HL-60 (cell line): Measurements from ENCODE around the gene MMP15.

Experiments
- DNase-seq, 2 experiments: peaks; one replicate each; pipeline ENCODE4 v3.0.0-alpha.2; 2010 to 2020; ENCODE audit warnings: low read depth in 1 of 2, low spot score in 1 of 2
- H3K27ac ChIP-seq: fragments of 250-450 bp; sonication (Bioruptor Pico); replicated peaks from 2 replicates; pipeline ENCODE4 v1.5.1; 2020; ENCODE audit warnings: mild to moderate bottlenecking, moderate library complexity
- H3K27me3 ChIP-seq: fragments of 250-450 bp; sonication (Bioruptor Pico); 2 replicates; pipeline ENCODE4 v1.5.1; 2021; ENCODE audit warnings: mild to moderate bottlenecking, moderate library complexity; ENCODE audit not compliant: insufficient read depth, poor library complexity, severe bottlenecking
- H3K4me3 ChIP-seq: replicated peaks from 2 replicates; pipeline ENCODE4 v1.5.1; 2011; ENCODE audit warnings: mild to moderate bottlenecking, control low read depth, low read length; ENCODE audit not compliant: insufficient read depth
- CTCF ChIP-seq: IDR thresholded peaks from one replicate; pipeline ENCODE4 v1.5.1; 2011; ENCODE audit warnings: low read length, control low read depth, inconsistent platforms; ENCODE audit not compliant: insufficient read depth
- GABPA ChIP-seq: IDR thresholded peaks from 2 replicates; pipeline ENCODE4 v1.6.1; 2012; ENCODE audit warnings: low read depth
- POLR2AphosphoS5 ChIP-seq: IDR thresholded peaks from 2 replicates; pipeline ENCODE4 v1.6.1; 2012; ENCODE audit warnings: low read depth
- REST ChIP-seq: IDR thresholded peaks from 2 replicates; pipeline ENCODE4 v1.6.1; 2012; ENCODE audit warnings: low read depth; ENCODE audit not compliant: insufficient replicate concordance
- SPI1 ChIP-seq: IDR thresholded peaks from 2 replicates; pipeline ENCODE4 v1.6.1; 2012; ENCODE audit warnings: low read depth, mild to moderate bottlenecking, borderline replicate concordance

MMP15 gene

DNA sequence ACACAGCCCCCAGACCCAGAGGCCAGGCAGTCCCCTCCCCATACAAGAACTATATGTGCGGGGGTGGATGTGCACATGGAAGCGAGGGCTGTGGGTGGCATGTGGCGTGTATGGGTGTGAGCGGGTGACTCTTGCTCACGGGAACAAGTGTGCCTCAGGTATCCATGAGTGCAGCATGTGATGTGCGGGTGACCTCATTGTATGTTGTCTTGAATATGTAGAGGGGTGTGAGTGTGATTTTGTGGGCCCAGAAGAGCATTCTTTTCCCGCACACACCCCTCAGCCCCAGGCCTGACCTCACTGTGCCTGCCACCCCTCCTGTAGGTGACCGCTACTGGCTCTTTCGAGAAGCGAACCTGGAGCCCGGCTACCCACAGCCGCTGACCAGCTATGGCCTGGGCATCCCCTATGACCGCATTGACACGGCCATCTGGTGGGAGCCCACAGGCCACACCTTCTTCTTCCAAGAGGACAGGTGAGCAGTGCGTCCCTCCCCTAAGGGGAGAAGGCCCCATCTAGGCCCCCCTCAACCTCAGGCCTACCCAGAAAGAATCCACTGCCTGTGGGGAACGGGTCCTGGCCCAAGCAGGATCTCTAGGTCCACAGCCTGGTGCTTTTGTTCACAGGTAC is 17.4 kb downstream of the MMP15 start:
- TF ChIP-seq CTCF (no peak), SPI1 (no peak), REST (no peak), GABPA (no peak), POLR2AphosphoS5 (no peak)
- no peak for DNase-seq
- H3K27me3 ChIP-seq: no peaks in the 10 kb centered on the region
- no peak overlapping the region for H3K27ac ChIP-seq
- no peak overlapping the region for H3K4me3 ChIP-seq

DNA sequence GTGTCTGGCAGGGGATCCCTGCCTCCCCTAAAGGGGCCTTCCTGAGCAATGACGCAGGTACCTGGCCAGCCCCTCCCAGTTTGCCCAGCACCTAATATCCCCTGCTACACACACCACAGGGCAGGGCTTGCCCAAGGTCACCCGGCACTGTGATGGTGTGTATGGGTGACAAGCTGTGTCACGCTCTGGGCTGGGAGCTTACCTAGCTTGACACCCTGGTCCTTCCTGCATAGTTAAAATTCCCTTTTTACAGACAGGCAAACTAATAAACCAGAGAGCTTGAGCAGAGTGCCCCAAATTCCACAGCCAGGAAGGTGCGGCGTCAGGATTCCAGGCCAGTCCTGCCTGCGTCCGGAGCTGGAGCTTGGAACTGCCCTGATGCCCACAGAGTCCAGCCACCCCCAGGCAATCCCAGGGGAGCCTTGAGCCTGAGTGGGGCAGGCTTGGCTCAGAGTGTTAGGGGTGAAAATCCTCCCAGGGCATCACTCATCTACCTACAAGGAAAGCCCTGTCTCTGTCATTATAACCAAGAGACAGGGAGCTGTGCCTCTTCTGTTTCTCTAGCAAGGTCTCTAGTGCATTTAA is 18.1 kb downstream of the MMP15 start:
- no peak for TF ChIP-seq SPI1
- no peak for TF ChIP-seq CTCF
- no peak for TF ChIP-seq REST
- TF ChIP-seq POLR2AphosphoS5: no peak
- no peak for TF ChIP-seq GABPA

DNA sequence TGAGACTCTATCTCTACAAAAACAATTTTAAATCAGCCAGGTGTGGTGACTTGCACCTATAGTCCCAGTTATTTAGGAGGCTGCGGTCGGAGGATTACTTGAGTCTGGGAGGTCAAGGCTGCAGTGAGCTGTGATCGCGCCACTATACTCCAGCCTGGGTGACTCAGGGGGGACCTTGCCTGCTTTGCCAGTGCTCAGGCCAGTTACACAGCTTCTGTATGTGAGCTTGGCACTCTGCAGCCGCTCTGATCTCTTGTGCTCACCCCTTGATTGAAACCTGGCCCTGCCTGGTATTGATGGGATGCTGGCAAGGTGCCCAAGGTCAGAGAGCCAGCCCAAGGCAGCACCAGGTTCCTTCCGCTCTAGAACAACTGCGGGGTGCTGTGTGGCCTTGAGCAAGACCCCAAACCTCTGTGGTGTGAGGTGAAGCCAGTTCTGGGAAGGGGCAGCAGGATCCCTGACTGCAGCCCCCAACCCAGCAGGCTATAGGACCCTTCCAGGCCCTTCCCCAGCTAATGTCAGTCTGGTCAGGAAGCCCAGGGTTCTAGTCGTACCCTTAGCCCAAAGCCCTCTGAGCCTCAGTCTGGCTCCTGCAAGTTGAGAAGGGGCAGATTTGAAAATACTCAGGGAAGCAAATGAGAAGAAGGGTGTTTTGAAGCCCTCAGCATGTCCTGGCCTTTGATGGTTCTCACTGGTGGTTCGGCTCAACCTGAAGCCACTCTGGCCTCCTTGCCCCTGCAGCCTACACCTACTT is 18.9 kb downstream of the MMP15 start:
- no peak for TF ChIP-seq GABPA
- TF ChIP-seq POLR2AphosphoS5: no peak
- TF ChIP-seq SPI1: no peak
- no peak for TF ChIP-seq CTCF
- no peak for TF ChIP-seq REST
- H3K4me3 ChIP-seq: no peak overlapping the region
- DNase-seq: no peak
- H3K27ac ChIP-seq: no peak overlapping the region
- no peaks in the 10 kb centered on the region for H3K27me3 ChIP-seq

More for the DNA sequence above, 18.1 kb downstream of the MMP15 start:
- H3K27me3 ChIP-seq: no peaks in the 10 kb centered on the region
- no peak overlapping the region for H3K27ac ChIP-seq
- DNase-seq: no peak
- H3K4me3 ChIP-seq: no peak overlapping the region
